DMS114 treated with DMSO at 0.1 percent for 48 hours (cell line): ENCODE results near the gene ST3GAL4.
"Not testable (repeated sequence)": the region's sequence is repeated elsewhere in the genome, so short reads cannot be mapped to it uniquely, and the experiment has no call there.

Experiments
- DNase-seq: peaks from one replicate; lab custom pipeline; 2025; ENCODE audit not compliant: unreplicated experiment; lab: John Stamatoyannopoulos, UW

Gene ST3GAL4

DNA sequence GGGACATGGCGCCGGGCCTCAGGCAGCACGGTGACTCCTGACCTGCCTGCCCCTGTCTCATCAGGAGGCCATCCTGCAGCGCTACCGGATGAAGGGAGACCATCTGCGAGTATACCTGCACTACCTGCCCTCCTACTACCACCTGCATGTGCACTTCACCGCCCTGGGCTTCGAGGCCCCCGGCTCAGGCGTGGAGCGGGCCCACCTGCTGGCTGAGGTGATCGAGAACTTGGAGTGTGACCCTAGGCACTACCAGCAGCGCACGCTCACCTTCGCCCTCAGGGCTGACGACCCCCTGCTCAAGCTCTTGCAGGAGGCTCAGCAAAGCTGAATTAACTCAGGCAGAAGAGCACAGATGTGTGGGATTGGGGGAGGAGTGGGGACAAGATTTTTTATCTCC is 10.2 kb upstream of the ST3GAL4 start:
- no peak for DNase-seq

DNA sequence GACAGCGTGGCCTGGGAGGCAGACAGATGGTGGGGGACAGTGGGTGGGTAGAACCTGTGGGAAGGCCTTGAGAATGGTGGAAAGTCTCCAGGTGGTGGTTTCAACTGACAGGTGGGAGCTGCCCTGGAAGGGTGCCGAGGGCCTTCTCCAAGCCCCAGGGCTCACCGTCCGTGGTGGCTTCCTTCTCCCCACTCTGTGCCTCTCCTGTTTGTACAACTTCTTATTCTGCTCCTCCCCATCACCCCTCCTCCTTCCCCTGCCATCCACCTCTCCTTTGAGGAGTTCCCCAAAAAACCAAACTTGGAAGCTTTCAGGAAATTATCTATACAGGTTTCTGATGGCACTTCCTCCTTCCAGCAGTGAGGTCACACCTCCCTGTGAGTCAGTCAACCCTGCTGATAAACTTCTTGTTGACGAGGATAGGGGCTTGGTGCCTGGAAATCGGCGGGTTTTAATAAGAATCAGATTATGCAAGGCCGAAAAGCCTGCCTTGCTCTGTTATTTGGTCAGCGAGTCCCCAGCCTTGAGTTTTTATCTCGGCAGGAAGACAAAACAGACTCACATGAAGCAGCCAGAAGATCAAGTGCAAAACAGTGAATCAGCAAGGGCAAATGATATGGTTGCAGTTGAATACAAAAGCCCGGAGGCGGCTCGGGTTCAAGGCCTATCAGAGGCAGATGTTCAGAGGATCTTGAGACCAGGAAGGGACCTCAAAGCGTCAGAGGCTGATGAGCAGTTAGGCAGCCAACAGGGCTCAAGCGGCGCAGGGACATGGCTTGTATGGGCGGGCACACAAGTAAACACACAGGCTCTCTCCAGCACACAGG is 9.5 kb upstream of the ST3GAL4 start:
- no peak for DNase-seq

DNA sequence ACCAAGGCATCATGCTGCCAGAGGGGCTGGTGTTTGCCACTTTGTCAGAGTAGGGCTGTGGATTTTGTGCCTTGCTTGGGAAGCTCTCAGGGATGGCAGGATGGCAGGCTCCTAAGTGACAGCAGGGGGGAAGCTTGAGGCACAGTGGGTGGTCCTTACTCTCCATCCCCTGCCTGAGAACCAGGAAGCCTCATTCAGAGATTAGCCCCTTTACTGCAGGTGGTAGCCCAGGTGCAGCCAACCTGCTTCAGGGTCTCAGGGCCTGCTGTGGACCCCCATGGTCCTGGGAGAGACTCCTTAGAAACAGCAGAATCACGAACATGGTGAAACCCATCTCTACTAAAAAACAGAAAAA is 8.9 kb upstream of the ST3GAL4 start:
- DNase-seq, result no peak

DNA sequence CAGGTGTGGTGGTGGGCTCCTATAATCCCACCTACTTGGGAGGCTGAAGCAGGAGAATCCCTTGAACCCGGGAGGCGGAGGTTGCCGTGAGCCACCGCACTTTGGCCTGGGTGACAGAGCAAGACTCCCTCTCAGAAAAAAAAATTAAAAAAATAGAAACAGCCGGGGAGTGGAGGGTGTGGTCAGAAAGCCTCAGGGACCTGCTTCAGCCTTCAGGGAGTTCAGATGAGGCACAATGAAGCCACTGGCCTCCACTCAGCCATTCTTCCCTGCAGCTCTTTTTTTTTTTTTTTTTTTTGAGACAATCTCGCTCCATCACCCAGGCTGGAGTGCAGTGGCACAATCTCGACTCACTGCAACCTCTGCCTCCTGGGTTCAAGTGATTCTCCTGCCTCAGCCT is 8.5 kb upstream of the ST3GAL4 start:
- not testable (repeated sequence) for DNase-seq

DNA sequence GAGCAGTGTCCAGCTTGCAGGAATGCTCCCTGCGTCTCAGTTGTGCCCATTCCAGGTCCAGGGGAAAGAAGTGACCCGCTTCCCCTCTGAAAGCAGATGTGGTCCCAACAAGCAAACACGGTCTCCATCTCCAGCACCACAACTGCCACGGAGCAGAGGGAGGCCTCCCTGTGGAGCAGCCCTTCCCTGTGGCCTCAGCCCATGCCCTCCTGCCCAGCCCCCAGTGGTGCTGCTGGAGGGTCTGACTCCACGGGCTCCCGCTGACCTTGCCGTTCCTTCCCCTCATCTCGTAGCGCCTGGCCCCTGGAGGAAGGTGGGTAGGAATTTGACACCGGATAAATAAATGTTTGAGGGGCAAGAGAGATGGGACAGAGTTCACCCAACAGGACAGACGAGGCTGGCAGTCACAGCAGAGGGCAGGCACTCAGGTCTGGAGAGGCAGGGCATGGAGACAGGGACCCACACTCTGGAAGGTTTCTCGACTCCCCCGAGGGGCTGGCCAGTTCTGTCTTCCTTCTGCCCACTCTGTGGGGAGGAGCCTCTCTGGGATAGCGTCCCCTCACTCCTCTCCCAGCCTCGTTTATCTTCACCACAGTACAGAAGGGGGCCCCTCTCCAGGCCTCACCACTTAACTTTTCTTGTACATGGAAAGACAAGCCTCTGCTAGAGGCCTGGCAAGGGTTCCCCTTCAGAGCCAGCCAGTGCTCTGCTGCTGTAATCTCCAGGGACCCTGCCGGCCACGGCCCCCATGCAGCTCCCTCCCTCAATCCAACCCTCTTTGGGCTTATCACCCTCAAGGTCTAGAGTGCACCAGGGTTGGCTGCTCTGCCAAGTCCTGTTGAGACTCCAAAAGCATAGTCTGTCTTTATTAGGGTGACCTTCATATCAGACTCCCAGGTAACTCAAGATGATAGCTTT is 7.5 kb upstream of the ST3GAL4 start:
- no peak for DNase-seq

DNA sequence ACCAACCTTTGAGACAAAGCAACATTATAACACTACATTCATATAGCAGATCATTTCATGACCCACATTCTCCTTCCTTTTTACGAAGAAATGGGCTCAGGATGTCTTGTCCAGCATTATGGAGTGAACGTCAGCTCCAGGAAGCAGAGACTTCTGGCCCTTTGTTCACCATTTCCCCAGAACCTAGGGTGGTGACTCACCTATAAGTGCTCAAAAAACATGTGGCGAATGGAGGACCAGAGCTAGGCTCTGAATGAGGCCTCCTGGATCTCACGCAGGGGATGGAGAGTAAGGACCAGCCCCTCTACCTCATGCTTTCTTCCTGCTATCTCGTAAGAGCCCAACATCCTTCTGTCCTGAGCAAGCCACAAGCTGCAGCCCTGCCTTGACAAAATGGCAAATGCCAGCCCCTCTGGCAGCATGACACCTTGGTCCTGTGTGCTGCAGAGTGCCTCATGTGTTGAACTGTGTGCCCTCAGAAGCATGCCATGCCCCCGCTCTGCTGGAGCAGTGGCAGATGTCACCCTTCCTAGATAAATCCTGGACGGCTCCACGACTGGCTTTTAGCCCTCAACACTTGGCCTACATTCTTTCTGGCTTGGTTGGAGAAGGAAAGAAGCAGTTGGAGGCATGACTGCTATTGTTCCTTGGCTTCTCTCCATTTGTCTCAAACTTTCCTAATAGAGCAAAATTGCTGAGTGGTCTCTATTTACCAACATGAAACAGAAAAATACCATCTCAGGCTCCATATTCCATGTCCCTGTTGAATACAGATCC is 6.5 kb upstream of the ST3GAL4 start:
- no peak for DNase-seq

DNA sequence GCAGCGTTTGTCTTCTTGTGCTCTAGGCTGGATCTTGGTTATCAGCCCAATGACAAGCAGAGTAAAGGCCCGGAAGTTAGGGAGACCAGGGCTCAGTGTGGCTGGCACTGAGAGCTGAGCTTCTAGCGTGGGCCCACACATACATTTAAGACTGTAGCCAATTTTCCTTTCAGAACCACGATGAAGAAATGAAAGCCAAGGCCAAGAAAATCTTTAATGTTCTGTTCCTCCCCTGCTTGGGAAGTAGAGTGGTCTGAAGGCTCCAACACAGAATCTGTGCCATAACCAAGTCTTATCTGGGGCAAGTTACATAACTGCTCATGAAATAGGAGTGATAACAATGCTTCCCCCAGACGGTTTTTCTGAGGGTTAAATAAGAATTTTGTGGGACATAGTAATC is 4.7 kb upstream of the ST3GAL4 start:
- no peak for DNase-seq

DNA sequence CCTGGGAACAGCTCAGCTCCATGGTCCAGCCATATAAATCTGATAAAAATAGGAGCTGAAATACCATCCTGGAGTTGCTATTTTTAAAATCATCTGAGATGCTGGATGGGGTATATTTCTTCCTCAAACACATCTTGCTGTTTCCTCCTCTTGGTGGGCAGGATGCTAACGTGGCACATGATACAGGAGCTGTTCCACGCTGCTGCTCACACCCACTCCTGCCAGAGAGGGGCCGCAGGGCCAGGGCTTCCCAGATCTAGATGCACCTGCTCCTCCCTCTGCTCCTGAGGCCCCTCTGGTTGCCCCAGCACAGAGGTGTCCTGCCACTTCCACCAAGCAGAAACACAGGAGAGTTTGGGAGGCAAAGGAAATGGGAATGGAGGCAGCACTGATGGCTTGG is 3.3 kb upstream of the ST3GAL4 start:
- DNase-seq, result no peak

DNA sequence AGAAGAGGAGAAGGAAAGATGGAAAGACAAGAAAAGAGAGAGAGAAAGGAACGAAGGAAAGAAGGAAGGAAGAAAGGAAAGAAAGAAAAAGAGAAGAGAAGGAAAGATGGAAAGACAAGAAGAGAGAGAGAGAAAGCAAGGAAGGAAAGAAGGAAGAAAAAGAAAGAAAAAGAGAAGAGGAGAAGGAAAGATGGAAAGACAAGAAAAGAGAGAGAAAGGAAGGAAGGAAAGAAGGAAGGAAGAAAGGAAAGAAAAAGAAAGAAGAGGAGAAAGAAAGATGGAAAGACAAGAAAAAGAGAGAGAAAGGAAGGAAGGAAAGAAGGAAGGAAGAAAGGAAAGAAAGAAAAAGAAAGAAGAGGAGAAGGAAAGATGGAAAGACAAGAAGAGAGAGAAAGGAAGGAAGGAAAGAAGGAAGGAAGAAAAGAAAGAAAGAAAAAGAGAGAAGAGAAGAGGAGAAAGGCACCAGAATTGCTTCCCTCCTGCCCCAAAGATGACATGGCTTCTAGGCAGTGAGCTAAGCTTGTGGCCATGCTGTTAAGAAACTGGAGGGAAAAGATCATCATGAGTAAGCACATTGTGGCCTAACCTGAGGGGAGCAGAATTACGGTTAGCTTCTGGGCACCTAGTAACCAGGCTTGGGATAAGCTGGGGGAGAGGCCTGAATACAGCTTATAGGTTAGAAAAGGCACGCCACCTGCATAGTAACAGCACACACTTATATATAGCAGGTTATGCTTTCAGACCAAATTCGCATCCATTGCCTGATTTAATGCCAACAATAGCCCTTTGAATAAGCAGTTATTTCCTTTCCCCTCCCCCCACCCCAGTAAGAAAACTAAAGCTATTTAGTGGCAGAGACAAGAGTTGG is 2.3 kb upstream of the ST3GAL4 start:
- no peak for DNase-seq

DNA sequence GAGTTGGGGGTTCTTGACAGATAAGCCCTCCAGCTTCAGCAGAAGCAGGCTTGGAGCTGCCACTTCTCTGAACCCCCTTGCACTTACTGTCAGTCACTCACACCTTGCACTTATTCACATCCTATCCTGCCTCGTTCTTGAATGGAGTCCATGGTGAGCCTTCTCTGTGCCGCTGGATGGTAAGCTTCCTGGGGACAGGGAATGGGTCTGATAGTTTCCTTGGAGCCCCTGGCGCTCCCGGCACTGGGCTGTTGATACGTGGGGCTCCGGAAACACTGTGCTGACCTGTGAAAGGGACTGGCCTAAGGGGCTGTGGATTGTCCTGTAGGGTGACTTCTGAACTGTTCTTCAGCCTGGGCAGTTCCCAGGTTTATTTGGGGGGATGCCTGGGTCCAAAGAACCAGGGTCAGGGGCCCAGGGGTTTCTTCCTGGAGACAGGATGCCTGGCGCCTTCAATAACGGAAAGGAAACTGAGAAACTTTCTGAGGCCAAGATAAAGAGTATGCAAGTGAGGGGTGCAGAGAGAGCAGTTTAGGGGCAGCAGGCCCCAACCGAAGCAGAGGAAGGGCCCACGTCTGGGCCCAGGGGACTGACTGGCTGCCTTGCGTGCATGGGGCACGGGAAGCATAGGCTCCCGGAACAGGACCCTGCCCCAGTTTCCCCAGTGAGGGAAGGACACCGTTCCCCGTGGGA is 709 bp upstream of the ST3GAL4 start:
- DNase-seq, result no peak

DNA sequence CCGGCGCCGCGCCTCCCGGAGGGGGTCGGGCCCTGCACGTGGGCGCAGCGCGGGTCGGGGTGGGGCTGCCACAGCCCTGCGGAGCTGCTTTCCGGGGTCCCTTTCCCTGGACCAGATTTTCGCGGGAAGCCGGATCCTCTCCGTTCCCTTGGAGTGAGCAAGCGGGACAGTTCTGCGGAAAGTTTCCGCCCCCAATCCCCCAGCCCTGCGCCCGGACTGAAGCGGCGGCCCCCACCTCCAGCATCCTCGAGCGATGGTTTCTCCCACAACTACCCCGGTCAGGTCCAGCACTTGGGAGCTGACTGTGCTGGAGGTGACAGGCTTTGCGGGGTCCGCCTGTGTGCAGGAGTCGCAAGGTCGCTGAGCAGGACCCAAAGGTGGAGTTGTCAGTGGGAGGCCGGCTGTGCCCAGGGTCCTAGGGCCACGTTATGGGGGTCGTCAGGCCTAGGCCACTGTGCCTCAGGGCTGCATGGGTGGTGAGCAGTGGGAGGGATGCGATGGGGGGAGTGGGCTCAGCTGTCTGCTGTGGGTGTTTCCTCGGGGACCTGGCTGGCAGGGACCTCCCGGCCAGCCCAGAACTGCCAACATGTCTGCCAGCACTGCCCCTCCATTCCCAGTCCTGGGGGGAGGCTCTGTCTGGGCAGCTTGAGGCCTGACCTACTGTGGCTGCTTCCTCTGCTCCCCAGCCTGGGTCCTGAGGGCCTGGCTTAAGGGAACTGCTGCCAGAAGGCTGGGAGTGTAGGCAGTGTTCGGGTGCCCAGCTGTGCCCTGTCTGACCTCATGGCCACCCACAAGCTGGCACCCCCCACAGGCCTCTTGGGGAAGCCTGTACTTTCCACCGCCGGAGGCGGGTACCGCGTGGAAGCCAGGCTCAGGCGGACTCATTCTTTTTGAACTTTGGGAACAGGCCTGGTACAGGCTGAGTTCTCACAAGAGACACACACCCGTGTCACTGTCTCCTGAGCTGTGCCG is 726 bp downstream of the ST3GAL4 start:
- no peak for DNase-seq

DNA sequence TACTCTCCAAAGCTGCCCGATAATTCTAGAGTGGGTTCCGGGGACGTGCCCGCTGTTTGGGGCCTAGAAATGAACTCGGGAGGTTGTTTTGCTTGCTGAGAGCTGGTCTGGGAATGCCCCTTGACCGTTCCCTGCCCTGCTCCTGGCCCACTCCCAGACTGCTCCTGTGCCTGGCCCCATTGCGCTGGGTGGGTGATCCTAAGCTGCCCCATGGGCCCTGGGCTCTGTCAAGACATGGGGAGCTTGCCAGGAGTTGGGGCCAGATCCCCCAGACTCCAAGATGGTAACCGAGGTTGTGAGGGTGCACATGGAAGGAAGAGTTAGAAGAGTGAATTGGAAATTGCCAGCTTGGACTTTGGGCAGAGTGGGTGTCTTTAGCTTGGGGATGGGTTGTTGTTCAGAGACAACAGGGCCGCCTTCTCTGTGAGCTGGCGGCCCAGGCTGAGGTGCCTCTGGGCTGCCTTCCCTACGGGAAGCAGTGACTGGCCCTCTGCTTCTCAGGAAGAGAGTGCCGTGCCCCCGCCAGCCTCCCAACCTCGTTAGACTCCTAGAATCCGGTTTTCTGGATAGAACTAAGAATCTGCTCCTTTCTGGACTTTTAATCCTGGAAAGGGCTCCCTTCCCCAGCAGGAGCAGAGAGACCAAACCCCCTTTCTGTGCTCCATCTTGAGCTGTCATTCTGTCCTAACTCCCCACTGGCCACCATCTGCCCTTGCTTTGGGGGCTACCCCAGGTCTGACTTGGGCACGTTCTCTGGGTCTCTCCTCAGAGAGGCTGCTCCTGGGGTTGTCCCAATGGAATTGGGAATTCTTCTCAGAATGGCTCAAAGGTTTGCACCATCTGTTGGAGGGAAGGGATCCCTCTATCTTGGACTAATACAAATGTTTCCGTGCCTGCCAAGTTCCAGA is 1.8 kb downstream of the ST3GAL4 start:
- DNase-seq, result no peak

DNA sequence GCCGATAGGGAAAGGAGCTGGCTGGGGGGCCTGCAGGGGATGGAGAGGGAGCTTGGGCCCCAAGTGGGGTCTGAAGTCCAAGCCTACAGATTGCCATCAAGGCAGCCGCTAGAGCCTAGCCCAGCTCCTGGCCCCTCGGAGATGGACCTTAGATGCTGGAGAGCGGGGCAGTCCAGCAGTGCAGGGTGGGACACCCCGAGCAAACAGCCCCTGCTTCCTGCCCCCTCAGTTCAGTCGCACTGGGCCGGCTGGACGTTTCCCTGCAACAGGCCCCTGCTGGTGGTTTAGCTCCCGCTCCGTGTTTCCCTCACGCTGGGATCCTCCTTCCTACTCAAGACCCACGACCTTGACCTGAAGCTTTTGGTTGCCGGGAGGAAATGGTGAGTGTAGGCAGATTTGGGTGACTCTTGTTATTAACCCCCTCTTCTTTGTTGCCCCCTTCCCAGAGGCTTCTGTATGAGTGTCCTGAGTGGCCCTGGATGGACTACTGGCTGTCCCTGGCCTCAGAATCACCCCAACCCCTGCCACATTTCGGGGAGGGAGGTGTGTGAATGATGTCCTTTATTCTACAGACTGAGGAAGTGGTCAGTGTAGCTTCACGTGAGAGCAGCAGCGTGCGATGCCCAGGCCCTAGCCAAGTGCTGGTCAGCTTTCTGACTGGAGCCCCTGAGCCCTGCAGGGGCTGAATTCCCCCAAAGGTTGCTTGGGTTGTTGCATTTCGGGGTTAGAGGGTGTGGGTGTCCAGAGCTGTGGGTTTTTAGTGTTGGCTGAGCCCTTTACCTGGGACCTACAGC is 2.7 kb downstream of the ST3GAL4 start:
- no peak for DNase-seq

DNA sequence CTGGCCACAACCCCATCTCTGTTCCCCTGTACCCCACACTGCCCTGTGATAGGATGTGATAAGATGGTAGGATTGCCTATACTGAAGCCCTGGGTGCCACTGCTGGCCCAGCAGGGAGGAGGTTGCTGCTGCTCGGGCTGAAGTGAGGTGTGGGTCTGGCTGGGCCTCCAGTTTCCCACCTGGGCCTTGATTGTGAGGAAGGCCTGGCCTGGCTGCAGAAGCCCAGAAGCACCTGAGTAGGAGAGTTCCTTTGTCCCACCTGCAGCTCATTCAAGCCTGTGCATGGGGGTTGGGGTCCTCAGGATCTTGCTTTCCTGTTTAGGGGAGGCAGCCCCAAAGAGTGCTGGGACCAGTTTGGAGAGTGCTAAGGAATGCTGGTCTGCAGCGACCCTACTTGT is 3.3 kb downstream of the ST3GAL4 start:
- DNase-seq, result no peak

DNA sequence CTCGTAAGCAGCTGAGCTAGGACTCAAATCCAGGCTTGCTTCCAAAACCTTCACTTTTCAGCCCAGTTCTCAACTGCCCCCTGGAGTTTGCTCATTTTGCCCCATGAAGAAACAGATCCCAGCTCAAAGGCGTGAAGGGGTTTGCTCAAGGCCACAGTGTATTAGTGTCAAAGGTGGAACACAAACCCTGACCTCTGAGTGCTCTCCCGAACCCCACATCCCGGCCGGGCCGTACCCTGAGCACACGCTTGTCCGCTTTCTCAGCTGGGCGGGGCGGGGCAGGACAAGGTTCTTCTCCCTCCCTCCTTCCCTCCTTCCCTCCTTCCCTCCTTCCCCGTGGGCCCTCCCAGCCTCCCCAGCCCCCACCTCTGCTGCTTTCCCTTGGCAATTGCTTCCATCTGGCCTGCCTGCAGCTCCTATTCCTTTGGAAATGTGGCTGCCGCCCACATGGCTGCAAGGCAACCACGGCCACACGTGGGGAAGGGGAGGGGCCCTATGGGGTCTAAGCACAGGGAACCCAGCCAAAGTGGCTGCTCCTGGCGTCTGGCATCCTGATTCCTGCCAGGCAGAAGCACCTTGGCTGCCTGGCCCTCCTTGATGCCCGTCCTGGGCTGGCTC is 4.1 kb downstream of the ST3GAL4 start:
- no peak for DNase-seq

DNA sequence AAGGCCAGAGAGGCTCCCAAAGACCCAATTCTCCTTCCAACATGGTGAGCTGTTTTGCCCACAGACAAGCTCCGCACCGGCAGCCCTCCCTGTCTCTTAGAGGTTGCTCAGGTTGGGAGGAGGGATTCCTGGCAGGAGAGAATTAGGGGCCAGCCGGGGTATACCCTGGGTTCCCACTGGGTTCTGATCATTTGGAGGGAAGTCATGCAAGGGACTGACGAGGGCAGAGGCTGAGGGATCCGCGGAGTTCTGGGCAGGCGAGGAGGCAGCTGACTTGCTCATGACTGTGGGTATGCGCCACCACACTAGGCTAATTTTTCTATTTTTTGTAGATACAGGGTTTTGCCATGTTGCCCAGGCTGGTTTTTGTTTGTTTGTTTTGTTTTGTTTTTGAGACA is 4.6 kb downstream of the ST3GAL4 start:
- no peak for DNase-seq

DNA sequence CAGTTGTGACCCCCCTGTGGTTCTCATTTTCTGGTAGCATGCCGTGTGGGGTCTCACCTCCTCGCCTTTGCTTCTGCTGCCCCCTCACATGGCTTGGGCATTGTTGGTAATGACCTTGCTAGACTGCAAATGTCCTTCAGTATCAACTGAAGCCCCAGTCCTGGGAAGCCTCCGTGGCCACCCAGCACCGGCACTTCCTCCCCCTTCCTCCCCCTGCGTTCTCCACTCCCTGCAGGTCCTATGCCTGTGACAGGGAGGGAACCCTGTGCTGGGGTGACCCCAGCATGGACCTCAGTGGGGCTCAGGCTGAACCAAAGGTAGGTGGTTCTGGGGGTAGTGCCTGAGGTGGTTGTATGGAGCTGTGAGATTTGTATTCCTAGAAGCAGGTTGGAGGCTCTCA is 5.9 kb downstream of the ST3GAL4 start:
- DNase-seq, result no peak
